ENCODE measurements around the gene PRRT3. TPM values are rescaled to one million over a fixed set of nuclear protein-coding genes. Genes with fewer than 3 reads are reported as not detected.

PRRT3 gene
- total and polyA plus RNA-seq, 2 of the 13 experiments (the other 11 are each of a cell fraction or from before 2014, with no cell fraction given) = 0.22 to 0.44 TPM

DNA sequence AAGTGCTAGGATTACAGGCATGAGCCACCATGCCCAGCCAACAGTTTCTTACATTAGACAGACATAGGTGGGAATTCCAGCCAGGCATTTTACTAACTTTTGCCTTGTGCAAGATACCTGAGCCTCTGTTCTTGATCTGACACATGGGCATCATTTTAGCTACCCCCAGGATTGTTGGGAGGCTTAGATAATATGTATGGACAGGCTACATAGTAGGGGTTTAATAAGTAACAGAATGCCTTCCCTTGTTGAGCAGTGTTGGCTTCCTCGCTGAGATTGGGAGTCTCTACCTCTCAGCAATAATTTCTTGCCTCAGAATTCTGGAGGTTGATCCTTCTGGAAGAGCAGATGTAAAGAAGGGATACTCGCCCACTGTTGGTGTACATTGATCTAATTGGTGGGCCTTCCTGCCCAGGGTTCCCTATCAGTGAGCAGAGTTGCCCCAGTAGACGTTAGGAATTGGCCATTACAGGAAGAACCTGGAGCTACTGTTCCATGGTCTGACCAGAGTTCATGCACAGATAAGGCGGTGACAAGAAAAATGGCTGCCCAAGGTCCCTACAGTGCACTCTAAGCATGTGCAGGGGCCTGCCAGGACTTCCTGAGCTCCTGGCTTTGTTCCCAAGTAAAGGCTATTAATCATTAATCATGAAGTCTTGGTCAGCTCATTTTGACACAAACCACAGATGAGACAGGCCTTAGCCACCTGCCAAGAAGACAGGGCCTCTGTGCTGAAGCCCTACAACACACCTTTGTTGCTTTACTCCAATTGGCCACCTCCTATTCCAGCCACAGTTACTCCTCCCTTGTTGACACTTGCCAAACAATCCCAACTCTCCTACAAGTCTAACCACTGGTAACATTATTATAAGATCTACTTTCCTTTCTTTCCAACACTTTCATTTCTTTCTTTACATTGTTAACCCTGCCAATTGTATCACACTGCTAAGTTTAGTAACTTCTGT lies 54.5 kb downstream of the PRRT3 start (continued):
- TF ChIP-seq HNF1A (IDR thresholded peaks at IDR 0.05; ENCODE audit: low read depth) (peak; percentile 97), HNF1A (CRISPR knock-in tag; IDR thresholded peaks at IDR 0.05; ENCODE audit: borderline replicate concordance) (peak; percentile 98), ZNF564 (CRISPR knock-in tag; IDR thresholded peaks at IDR 0.05) (peak; percentile 39; the same call in 1 of the 2 replicates), ZSCAN9 (CRISPR knock-in tag; IDR thresholded peaks at IDR 0.05; ENCODE audit: borderline replicate concordance) (no peak), TGIF2 (CRISPR knock-in tag; IDR thresholded peaks at IDR 0.05) (0 out of 2 replicates have a peak, but pooled peaks have one; percentile 44), ZBTB7A (CRISPR knock-in tag; IDR thresholded peaks at IDR 0.05) (no peak), RXRA (CRISPR knock-in tag; IDR thresholded peaks at IDR 0.05) (peak; percentile 49; the same call in 1 of the 2 replicates), SAP130 (CRISPR knock-in tag; IDR thresholded peaks at IDR 0.05; ENCODE audit: low read depth) (peak; percentile 89), ETV5 (CRISPR knock-in tag; IDR thresholded peaks at IDR 0.05; ENCODE audit: borderline replicate concordance) (peak; percentile 82; the same call in 1 of the 2 replicates), NFRKB (IDR thresholded peaks at IDR 0.05) (peak; percentile 75; the same call in 1 of the 2 replicates), PAX8 (CRISPR knock-in tag; IDR thresholded peaks at IDR 0.05; ENCODE audit: borderline replicate concordance) (peak; percentile 64; the same call in 1 of the 2 replicates), ARNTL (CRISPR knock-in tag; IDR thresholded peaks at IDR 0.05) (peak; percentile 67; the same call in 1 of the 2 replicates), THAP9 (CRISPR knock-in tag; IDR thresholded peaks at IDR 0.05; ENCODE audit: borderline replicate concordance) (peak; percentile 16; the same call in 1 of the 2 replicates)

All from HepG2 (cell line).